T follicular helper cell (primary cell): Measurements from ENCODE around the gene ITGB7.
"Not testable (repeated sequence)": the region's sequence is repeated elsewhere in the genome, so short reads cannot be mapped to it uniquely, and the experiment has no call there.

Experiments
- DNase-seq: peaks from one replicate; pipeline ENCODE4 v3.0.0-alpha.2; 2020; ENCODE audit warnings: low read depth

ITGB7 gene

GRCh38 chr12:53218551-53219291 lies 11.7 kb upstream of the ITGB7 start:
- DNase-seq = no peak

- no peak for DNase-seq
Measured at GRCh38 chr12:53217931-53218307, 10.9 kb upstream of the ITGB7 start.

GRCh38 chr12:53217051-53217930 lies 10.2 kb upstream of the ITGB7 start:
- no peak for DNase-seq

- no peak for DNase-seq
Measured at GRCh38 chr12:53215497-53215896, 8.4 kb upstream of the ITGB7 start.

- no peak for DNase-seq
Measured at GRCh38 chr12:53214687-53215455, 7.8 kb upstream of the ITGB7 start.

- DNase-seq = no peak
Measured at GRCh38 chr12:53214221-53214620, 7.2 kb upstream of the ITGB7 start.

- peak; percentile 76 for DNase-seq
Measured at GRCh38 chr12:53213348-53213747, 6.3 kb upstream of the ITGB7 start.

- no peak for DNase-seq
Measured at GRCh38 chr12:53212931-53213330, 5.9 kb upstream of the ITGB7 start.

GRCh38 chr12:53211476-53212381 lies 4.7 kb upstream of the ITGB7 start:
- no peak for DNase-seq

- no peak for DNase-seq
Measured at GRCh38 chr12:53210843-53211242, 3.8 kb upstream of the ITGB7 start.

GRCh38 chr12:53208877-53209463 lies 1.9 kb upstream of the ITGB7 start:
- DNase-seq = no peak

GRCh38 chr12:53208435-53208834 lies 1.4 kb upstream of the ITGB7 start:
- DNase-seq = no peak

- no peak for DNase-seq
Measured at GRCh38 chr12:53205747-53206419, 1.2 kb downstream of the ITGB7 start.

- DNase-seq = no peak
Measured at GRCh38 chr12:53204351-53204750, 2.7 kb downstream of the ITGB7 start.

GRCh38 chr12:53202316-53202715 lies 4.7 kb downstream of the ITGB7 start:
- not testable (repeated sequence) for DNase-seq

GRCh38 chr12:53201639-53202038 lies 5.4 kb downstream of the ITGB7 start:
- no peak for DNase-seq

GRCh38 chr12:53201177-53201541 lies 5.9 kb downstream of the ITGB7 start:
- no peak for DNase-seq

GRCh38 chr12:53200458-53201176 lies 6.4 kb downstream of the ITGB7 start:
- no peak for DNase-seq

- no peak for DNase-seq
Measured at GRCh38 chr12:53200107-53200457, 7.0 kb downstream of the ITGB7 start.

- DNase-seq = no peak
Measured at GRCh38 chr12:53199700-53200099, 7.4 kb downstream of the ITGB7 start.
